HS-27A (cell line): ENCODE results near the gene OR1B1.
"Not testable (repeated sequence)": the region's sequence is repeated elsewhere in the genome, so short reads cannot be mapped to it uniquely, and the experiment has no call there.

Experiments used
- DNase-seq: peaks from one replicate; pipeline ENCODE4 v3.0.0-alpha.2; 2012; ENCODE audit warnings: low read depth, missing footprints

The OR1B1 gene

GRCh38 chr9:122657527-122657926, at the start of gene OR1B1:
OR1B1 (minus strand) TSS chr9:122657627.
- DNase-seq: no peak

DNA sequence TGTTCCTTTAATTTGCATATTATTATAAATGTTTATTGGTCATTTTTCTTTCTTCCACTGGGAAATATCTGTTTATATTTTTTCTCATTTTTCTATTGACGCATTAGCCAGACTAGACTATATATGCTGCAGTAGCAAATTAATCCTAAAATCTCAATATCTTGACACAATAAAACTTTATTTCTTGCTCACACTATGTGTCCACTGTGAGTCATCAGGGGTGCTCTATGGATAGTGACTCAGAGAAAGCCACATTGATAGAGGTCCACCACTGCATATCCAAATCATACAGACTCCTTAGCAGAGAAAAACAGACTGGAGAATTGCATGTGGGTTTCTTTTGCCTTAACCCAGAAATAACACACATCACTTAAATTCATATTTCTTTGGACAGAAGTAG, 38.3 kb upstream of the OR1B1 start:
- no peak for DNase-seq

DNA sequence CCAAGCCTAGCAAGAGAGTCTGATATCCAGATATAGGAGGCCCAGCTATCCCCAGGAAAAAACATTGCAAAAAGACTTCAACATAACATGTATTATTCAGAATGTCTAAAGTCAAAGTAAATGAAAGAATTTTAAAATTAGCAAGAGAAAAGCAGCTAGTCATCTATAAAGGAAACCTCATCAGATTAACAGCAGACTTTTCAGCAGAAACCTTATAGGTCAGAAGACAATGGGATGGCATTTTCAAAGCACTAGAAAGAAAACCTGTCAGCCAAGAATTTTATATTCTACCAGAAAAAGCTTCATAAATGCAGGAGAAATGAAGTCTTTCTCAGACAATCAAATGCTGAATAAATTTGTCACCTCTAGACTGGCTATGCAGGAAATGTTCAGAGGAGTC, 27.4 kb upstream of the OR1B1 start:
- DNase-seq: no peak

DNA sequence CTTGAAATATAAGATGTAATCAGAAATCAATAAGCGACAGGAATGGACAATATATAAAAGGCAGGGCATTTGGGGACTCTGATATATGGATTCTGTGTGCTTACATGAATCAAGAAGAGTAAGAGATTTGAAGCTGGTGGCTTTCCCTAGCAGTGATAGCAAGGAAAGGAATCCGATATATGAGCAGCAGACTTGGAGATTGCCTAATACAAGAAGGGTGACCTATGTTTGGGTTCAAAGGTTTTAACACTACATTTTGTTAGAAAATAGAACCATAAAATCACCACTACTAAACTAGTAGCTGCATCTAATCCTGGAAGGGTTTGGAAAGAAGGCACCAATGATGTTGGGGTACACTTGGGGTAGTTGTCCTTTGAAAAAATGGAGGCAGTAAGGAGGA, 15.1 kb upstream of the OR1B1 start:
- DNase-seq: no peak

DNA sequence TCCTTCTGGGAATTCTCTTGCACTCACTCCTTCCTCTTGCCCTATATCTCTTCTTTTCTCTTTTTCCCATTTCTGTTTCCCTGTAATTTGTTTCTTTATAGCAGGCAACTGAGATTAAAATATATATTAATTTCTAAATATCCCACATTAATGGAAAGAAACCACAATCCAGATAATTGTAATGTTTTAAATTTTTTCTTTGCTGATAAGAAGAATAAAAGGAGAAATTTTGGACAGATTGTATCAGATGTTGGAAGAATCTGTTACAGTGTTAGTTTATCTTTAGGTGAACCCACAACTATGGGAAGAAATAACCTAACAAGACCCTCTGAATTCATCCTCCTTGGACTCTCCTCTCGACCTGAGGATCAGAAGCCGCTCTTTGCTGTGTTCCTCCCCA, 4.0 kb upstream of the OR1B1 start, which contains the start of gene OR1L1:
Gene OR1L1, plus strand, starts transcription at position 301 of the 400 bp plus-strand sequence. Its CDS starts 0 bp downstream, at position 301.
- no peak for DNase-seq

DNA sequence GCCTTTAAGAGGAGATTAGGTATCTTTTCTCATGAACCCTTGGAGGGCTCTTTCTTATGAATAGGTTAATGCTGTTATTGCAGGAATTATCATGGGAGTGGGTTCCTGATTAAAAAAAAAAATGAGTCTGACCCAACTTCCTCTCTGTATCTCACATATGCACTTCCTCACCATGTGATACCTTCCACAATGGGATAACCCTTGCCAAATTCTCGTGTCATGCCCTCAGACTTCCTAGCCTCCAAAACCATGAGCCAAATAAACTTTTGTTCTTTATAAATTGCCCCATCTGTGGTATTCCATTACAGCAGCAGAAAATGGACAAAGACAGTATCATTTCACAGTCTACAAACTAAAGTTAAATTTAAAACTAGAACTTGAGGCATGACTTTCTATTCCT, 1.0 kb downstream of the OR1B1 start:
- no peak for DNase-seq

GRCh38 chr9:122642226-122642625, 15.2 kb downstream of the OR1B1 start:
- no peak for DNase-seq

DNA sequence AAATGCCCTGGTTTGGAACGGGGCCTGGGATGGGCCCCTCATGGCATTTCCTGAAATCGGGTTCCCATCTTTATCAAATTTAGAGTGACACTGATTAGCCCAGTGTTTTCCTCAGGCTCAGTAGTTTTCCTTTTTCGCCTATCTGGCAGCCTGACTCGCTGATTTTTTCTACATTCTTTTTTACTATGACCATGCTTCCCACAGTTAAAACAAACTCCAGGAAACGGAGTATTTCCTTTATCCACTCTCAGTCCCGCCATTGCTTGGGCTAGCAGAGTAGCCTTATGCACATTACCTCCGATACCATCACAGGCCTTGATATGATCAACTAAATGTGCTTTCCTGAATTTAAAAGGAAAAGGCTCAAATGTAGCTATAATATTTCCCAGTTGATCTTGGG, 37.4 kb downstream of the OR1B1 start:
- DNase-seq: no peak

DNA sequence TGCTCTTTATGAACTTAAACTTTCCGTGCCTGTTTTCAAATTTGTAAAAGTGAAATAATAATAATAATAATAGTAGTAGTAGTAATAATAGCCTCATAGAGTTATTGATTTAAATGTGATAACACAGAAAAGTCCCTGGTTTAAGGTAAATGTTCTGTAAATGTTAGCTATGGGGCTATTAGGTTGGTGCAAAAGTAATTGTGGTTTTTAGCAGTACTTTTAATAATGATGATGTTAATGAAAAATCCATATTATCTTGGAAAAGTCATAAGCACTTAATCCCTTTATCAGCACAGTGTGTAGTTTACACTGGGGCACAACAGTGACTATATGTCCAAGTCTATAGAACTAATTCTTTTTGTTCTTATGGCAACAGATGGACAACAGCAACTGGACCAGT, 43.1 kb downstream of the OR1B1 start, which contains the start of gene OR1Q1:
Gene OR1Q1, plus strand, starts transcription at position 377 of the 400 bp plus-strand sequence. Its CDS starts 0 bp downstream, at position 377.
- no peak for DNase-seq

DNA sequence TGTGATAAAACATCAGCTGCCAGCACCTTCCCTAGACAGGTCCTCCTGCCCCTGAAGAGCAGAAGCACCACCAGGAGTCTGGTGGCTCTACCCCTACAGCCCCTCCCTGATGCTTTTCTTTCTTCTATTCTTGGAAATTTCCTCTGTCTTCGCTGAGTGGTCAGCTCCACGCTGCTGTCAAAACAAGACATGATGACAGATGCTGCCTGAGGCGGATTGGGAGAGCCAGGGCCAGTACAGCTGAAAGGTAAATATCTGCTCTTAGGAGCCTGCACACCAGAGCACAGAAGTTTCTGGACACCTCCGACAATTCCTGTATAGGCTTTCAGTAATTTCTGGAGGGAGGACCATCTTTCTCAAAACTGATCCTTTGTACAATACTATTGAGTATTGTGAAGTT, 47.6 kb downstream of the OR1B1 start:
- DNase-seq: no peak

GRCh38 chr9:122606587-122606986, 50.8 kb downstream of the OR1B1 start:
- no peak for DNase-seq

GRCh38 chr9:122605691-122606090, 51.7 kb downstream of the OR1B1 start:
- no peak for DNase-seq

GRCh38 chr9:122583284-122583683, 74.1 kb downstream of the OR1B1 start, which contains the start of gene OR1L8:
OR1L8 (minus strand) TSS chr9:122583384; CDS start chr9:122568477, 14,907 bp downstream.
- DNase-seq: not testable (repeated sequence)

- peak; percentile 4 for DNase-seq
These were observed 77.1 kb downstream of the OR1B1 start for GRCh38 chr9:122580360-122580759.

DNA sequence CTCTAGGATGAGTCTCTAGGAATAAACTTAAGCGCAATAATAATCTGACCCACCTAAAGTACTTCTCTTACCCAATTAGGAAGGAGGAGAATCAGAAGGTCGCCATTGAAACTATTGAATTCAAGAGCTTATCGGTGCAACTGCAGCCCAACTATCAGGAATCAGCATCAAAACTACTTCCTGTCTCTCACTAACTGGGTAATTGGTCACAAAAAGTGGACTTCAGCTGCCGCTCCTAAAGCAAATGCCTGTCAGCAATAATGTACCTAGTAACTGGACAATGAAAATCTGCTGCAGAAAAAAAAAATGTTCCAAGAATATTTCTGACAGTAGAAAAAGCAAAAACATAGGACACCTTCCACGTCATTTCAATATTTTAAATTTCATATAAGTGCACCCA, 77.6 kb downstream of the OR1B1 start:
- no peak for DNase-seq
